HepG2 (cell line): Measurements from ENCODE around the gene SETD7. TPM values are rescaled to one million over a fixed set of nuclear protein-coding genes. Genes with fewer than 3 reads are reported as not detected.

ENCODE experiments used
- KDM5B ChIP-seq: sonication (generic); formaldehyde crosslinking; IDR thresholded peaks from 2 replicates; pipeline ENCODE4 v1.4.0; 2020; ENCODE audit warnings: missing genetic modification reagents, mild to moderate bottlenecking, borderline replicate concordance
- MAF1 ChIP-seq: sonication (generic); formaldehyde crosslinking; IDR thresholded peaks from 2 replicates; pipeline ENCODE4 v1.5.0; 2020; ENCODE audit warnings: missing genetic modification reagents, borderline replicate concordance
- RARG ChIP-seq: sonication (generic); formaldehyde crosslinking; IDR thresholded peaks from 2 replicates; pipeline ENCODE4 v1.4.0; 2020; ENCODE audit warnings: low read depth, mild to moderate bottlenecking, missing genetic modification reagents
- RXRB ChIP-seq: IDR thresholded peaks from 2 replicates; pipeline ENCODE4 v1.6.1; 2016; ENCODE audit warnings: borderline replicate concordance, missing genetic modification reagents, missing compliant biosample characterization
- SOX5 ChIP-seq: IDR thresholded peaks from 2 replicates; pipeline ENCODE4 v1.6.1; 2016; ENCODE audit warnings: borderline replicate concordance
- ZNF260 ChIP-seq: sonication (generic); formaldehyde crosslinking; IDR thresholded peaks from 2 replicates; pipeline ENCODE4 v1.4.0; 2020; ENCODE audit warnings: missing genetic modification reagents, low read depth, mild to moderate bottlenecking, borderline replicate concordance
- ZNF264 ChIP-seq: sonication (generic); formaldehyde crosslinking; IDR thresholded peaks from 2 replicates; pipeline ENCODE4 v1.4.0; 2020; ENCODE audit warnings: missing genetic modification reagents
- ZNF773 ChIP-seq: sonication (generic); formaldehyde crosslinking; IDR thresholded peaks from 2 replicates; pipeline ENCODE4 v1.4.0; 2020; ENCODE audit warnings: missing genetic modification reagents, borderline replicate concordance
- polyA plus RNA-seq, 8 experiments: library from polyadenylated mRNA; depleted of rRNA in 3 of 8; stranded (reverse) in 7 of 8; unstranded in 1 of 8; fragments of >200 nt; fragmentation: Illumina TruSeq in 4 of 8; extraction: Trizol in 4 of 8; gene quantifications; 2 replicates each; pipeline versions ENCODE4 v1.2.1 to v1.2.3, GENCODE V29; 2011 to 2016; ENCODE audit warnings: low read depth in 4 of 8, missing spikeins in 1 of 8, mixed read lengths in 1 of 8; ENCODE audit not compliant: insufficient read depth in 1 of 8
- total RNA-seq, 5 experiments: library from RNA; depleted of rRNA; stranded (reverse); fragments of >200 nt; fragmentation: Illumina TruSeq; extraction: Trizol; gene quantifications; 2 replicates each; pipeline ENCODE4 v1.2.3, GENCODE V29; 2016; ENCODE audit warnings: low read depth in 1 of 5
- TF ChIP-seq, protein P1 (sequence below): sonication (generic); formaldehyde crosslinking; IDR thresholded peaks from 2 replicates; pipeline ENCODE4 v1.4.0; 2020; ENCODE audit warnings: missing genetic modification reagents
- TF ChIP-seq, protein P2 (sequence below): sonication (generic); formaldehyde crosslinking; IDR thresholded peaks from 2 replicates; pipeline ENCODE4 v1.5.0; 2020; ENCODE audit warnings: mild to moderate bottlenecking, missing genetic modification reagents
- TF ChIP-seq, protein P3 (sequence below): sonication (generic); formaldehyde crosslinking; IDR thresholded peaks from 2 replicates; pipeline ENCODE4 v1.4.0; 2020; ENCODE audit warnings: mild to moderate bottlenecking, missing genetic modification reagents
- TF ChIP-seq, protein P4 (sequence below), 2 experiments: sonication (generic) in 1 of 2; formaldehyde crosslinking in 1 of 2; IDR thresholded peaks; 2 replicates each; pipeline versions ENCODE4 v1.5.1 to v1.6.1; 2011 to 2020; ENCODE audit warnings: borderline replicate concordance in 1 of 2, low read depth in 1 of 2, low read length in 1 of 2, mild to moderate bottlenecking in 1 of 2, missing genetic modification reagents in 1 of 2, moderate library complexity in 1 of 2
- TF ChIP-seq, protein P5 (sequence below): sonication (generic); formaldehyde crosslinking; IDR thresholded peaks from 2 replicates; pipeline ENCODE4 v1.9.0; 2021; ENCODE audit warnings: mild to moderate bottlenecking, missing genetic modification reagents
- TF ChIP-seq, protein P6 (sequence below): sonication (generic); formaldehyde crosslinking; IDR thresholded peaks from 2 replicates; pipeline ENCODE4 v1.4.0; 2020; ENCODE audit warnings: missing genetic modification reagents

The SETD7 gene
- total and polyA plus RNA-seq, 2 of the 13 experiments (the other 11 are each of a cell fraction or from before 2014, with no cell fraction given) = 0.08 to 0.22 TPM

DNA sequence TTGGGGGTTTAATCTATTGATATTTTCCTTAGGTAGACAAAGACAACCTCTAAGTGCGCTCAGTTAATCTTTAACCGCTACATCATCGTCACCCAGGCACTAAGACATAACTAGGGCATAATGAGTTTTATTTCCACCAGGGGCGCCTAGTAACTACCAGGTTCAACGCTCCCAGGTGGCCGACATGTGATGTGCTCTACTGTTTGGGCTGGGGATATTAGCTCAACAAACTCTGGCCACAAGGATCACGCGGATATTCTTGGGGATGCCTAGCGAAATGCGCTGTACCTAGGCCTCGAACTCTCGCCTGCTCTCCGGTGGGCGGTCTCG lies 103.0 kb downstream of the SETD7 start (continued):
- TF ChIP-seq, protein P1, sequence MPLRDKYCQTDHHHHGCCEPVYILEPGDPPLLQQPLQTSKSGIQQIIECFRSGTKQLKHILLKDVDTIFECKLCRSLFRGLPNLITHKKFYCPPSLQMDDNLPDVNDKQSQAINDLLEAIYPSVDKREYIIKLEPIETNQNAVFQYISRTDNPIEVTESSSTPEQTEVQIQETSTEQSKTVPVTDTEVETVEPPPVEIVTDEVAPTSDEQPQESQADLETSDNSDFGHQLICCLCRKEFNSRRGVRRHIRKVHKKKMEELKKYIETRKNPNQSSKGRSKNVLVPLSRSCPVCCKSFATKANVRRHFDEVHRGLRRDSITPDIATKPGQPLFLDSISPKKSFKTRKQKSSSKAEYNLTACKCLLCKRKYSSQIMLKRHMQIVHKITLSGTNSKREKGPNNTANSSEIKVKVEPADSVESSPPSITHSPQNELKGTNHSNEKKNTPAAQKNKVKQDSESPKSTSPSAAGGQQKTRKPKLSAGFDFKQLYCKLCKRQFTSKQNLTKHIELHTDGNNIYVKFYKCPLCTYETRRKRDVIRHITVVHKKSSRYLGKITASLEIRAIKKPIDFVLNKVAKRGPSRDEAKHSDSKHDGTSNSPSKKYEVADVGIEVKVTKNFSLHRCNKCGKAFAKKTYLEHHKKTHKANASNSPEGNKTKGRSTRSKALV (CRISPR knock-in tag) = no peak
- TF ChIP-seq, protein P2, sequence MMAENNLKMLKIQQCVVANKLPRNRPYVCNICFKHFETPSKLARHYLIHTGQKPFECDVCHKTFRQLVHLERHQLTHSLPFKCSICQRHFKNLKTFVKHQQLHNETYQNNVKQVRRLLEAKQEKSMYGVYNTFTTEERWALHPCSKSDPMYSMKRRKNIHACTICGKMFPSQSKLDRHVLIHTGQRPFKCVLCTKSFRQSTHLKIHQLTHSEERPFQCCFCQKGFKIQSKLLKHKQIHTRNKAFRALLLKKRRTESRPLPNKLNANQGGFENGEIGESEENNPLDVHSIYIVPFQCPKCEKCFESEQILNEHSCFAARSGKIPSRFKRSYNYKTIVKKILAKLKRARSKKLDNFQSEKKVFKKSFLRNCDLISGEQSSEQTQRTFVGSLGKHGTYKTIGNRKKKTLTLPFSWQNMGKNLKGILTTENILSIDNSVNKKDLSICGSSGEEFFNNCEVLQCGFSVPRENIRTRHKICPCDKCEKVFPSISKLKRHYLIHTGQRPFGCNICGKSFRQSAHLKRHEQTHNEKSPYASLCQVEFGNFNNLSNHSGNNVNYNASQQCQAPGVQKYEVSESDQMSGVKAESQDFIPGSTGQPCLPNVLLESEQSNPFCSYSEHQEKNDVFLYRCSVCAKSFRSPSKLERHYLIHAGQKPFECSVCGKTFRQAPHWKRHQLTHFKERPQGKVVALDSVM (CRISPR knock-in tag) = no peak
- TF ChIP-seq, protein P3, sequence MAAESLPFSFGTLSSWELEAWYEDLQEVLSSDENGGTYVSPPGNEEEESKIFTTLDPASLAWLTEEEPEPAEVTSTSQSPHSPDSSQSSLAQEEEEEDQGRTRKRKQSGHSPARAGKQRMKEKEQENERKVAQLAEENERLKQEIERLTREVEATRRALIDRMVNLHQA = no peak
- TF ChIP-seq MAF1 (CRISPR knock-in tag) (no peak), RARG (no peak; the same call in 1 of the 2 replicates), ZNF773 (CRISPR knock-in tag) (no peak), KDM5B (CRISPR knock-in tag) (no peak), ZNF260 (CRISPR knock-in tag) (no peak), ZNF264 (CRISPR knock-in tag) (no peak), SOX5 (CRISPR knock-in tag) (peak; percentile 3; the same call in 1 of the 2 replicates), RXRB (CRISPR knock-in tag) (no peak)
- TF ChIP-seq, protein P4, sequence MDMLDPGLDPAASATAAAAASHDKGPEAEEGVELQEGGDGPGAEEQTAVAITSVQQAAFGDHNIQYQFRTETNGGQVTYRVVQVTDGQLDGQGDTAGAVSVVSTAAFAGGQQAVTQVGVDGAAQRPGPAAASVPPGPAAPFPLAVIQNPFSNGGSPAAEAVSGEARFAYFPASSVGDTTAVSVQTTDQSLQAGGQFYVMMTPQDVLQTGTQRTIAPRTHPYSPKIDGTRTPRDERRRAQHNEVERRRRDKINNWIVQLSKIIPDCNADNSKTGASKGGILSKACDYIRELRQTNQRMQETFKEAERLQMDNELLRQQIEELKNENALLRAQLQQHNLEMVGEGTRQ (IDR thresholded peaks at IDR 0.05; ENCODE audit: low read depth, low read length) = no peak
- TF ChIP-seq, protein P4 (CRISPR knock-in tag; IDR thresholded peaks at IDR 0.05; ENCODE audit: borderline replicate concordance) = 0 out of 2 replicates have a peak, but pooled peaks have one; percentile 13
- TF ChIP-seq, protein P5, sequence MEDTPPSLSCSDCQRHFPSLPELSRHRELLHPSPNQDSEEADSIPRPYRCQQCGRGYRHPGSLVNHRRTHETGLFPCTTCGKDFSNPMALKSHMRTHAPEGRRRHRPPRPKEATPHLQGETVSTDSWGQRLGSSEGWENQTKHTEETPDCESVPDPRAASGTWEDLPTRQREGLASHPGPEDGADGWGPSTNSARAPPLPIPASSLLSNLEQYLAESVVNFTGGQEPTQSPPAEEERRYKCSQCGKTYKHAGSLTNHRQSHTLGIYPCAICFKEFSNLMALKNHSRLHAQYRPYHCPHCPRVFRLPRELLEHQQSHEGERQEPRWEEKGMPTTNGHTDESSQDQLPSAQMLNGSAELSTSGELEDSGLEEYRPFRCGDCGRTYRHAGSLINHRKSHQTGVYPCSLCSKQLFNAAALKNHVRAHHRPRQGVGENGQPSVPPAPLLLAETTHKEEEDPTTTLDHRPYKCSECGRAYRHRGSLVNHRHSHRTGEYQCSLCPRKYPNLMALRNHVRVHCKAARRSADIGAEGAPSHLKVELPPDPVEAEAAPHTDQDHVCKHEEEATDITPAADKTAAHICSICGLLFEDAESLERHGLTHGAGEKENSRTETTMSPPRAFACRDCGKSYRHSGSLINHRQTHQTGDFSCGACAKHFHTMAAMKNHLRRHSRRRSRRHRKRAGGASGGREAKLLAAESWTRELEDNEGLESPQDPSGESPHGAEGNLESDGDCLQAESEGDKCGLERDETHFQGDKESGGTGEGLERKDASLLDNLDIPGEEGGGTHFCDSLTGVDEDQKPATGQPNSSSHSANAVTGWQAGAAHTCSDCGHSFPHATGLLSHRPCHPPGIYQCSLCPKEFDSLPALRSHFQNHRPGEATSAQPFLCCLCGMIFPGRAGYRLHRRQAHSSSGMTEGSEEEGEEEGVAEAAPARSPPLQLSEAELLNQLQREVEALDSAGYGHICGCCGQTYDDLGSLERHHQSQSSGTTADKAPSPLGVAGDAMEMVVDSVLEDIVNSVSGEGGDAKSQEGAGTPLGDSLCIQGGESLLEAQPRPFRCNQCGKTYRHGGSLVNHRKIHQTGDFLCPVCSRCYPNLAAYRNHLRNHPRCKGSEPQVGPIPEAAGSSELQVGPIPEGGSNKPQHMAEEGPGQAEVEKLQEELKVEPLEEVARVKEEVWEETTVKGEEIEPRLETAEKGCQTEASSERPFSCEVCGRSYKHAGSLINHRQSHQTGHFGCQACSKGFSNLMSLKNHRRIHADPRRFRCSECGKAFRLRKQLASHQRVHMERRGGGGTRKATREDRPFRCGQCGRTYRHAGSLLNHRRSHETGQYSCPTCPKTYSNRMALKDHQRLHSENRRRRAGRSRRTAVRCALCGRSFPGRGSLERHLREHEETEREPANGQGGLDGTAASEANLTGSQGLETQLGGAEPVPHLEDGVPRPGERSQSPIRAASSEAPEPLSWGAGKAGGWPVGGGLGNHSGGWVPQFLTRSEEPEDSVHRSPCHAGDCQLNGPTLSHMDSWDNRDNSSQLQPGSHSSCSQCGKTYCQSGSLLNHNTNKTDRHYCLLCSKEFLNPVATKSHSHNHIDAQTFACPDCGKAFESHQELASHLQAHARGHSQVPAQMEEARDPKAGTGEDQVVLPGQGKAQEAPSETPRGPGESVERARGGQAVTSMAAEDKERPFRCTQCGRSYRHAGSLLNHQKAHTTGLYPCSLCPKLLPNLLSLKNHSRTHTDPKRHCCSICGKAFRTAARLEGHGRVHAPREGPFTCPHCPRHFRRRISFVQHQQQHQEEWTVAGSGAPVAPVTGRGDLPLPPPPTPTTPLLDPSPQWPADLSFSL = no peak
- TF ChIP-seq, protein P6, sequence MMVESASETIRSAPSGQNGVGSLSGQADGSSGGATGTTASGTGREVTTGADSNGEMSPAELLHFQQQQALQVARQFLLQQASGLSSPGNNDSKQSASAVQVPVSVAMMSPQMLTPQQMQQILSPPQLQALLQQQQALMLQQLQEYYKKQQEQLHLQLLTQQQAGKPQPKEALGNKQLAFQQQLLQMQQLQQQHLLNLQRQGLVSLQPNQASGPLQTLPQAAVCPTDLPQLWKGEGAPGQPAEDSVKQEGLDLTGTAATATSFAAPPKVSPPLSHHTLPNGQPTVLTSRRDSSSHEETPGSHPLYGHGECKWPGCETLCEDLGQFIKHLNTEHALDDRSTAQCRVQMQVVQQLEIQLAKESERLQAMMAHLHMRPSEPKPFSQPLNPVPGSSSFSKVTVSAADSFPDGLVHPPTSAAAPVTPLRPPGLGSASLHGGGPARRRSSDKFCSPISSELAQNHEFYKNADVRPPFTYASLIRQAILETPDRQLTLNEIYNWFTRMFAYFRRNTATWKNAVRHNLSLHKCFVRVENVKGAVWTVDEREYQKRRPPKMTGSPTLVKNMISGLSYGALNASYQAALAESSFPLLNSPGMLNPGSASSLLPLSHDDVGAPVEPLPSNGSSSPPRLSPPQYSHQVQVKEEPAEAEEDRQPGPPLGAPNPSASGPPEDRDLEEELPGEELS (CRISPR knock-in tag) = no peak
